Activated CD4-positive, alpha-beta T cell treated with anti-CD3 and anti-CD28 coated beads, Interleukin-2, amount 50 U/mL, for 4 hours (primary cell): Measurements from ENCODE around the gene CSNK1G2.

Experiments
- DNase-seq, 2 experiments: peaks; one replicate each; pipeline ENCODE4 v3.0.0-alpha.2; 2020

The CSNK1G2 gene

DNA sequence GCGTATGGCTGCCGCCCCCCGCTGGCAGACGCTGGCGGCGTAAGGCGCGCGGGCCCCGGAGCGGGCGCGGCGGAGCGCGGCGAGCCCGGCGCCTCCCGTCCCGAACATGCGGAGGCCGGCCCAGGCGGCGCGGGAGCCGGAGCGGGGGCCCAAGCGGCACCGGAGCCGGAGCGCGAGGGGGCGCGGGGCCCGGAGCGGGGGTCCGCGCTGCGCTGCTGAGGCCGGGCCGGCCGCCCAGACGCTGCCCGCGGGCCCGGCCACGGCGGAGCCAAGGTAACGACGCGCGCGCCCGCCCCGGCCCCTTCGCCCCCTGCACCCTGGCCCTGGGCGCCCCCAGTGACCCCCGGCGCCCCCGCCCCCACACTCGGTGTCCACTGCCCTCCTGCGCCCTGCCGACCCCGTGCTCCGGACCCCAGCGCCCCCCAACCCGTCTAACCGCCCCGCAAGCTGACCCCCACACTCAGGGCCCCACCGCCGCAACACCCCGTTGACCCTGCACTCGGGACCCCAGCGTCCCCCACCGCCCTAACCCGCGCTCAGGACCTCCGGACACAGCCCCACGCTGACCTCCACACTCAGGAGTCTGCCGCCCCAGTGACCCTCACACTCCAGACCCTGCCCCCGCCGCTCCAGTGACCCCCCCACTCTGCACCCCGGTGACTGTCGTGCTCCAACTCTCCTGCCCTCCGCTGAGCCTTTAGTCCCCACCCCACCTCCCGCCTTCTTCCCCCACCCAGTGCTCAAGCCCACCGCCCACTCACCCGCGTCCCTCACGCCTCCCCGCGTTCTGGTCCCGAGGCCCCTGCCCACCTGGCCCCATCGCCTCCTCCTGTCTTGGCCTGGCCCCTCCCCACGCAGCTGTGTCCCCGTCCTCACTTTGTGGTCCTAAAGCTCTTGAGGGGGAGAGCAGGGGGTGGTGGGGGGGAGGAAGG lies at the start of gene CSNK1G2:
CSNK1G2 (plus strand) TSS at position 27 of the 932 bp plus-strand sequence. CDS start 28,601 bp downstream, outside the sequence.
- peak in 1 of 2 experiments; percentile 31 for DNase-seq

DNA sequence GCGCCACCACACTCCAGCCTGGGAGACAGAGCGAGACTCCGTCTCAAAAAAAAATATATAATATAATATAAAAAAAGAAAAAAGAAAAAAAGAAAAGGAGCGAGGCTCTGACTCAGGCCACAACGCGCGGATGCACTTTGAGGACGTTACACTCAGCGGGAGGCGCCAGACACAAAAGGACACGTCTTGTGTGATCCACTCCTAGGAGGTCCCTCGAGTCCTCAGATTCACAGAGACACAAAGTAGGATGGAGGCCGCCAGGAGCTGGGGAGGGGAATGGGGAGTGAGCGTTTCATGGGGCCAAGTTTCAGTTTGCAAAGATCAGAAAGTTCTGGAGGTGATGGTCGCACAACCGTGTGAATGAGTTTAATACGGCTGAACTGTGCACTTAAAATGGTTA lies 47.2 kb upstream of the CSNK1G2 start:
- no peak for DNase-seq

DNA sequence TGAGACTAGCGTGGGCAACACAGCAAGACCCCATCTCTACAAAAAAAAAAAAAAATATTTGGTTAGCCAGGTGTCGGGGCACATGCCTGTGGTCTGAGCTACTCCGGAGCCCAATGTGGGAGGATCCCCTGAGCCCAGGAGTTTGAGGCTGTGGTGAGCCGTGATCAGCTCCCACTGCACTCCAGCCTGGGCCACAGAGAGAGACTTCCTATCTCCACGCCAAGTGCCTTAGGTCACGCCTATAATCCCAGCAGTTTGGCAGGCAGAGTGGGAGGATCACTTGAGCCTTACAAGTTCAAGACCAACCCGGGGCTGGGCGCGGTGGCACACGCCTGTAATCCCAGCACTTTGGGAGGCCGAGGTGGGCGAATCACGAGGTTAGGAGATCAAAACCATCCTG lies 44.5 kb upstream of the CSNK1G2 start:
- DNase-seq, result no peak

DNA sequence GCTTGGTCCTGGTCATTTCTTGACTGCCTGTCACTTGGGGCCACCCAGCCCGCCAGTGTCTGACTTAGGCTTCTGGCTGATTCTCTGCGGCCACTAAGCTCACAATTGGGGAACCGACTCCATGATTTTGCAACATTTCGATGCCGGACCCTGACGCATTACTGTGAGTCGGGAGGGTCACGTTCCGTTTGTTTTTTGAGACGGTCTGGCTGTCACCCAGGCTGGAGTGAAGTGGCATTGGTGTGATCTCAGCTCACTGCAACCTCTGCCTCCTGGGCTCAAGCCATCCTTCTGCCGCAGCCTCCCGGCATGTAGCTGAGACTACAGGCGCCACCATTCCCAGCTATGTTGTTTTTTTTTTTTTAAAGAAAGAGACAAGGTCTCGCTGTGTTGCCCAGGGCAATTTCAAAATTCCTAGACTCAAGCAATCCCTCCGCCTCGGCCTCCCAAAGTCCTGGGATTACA lies 39.0 kb upstream of the CSNK1G2 start:
- no peak for DNase-seq

DNA sequence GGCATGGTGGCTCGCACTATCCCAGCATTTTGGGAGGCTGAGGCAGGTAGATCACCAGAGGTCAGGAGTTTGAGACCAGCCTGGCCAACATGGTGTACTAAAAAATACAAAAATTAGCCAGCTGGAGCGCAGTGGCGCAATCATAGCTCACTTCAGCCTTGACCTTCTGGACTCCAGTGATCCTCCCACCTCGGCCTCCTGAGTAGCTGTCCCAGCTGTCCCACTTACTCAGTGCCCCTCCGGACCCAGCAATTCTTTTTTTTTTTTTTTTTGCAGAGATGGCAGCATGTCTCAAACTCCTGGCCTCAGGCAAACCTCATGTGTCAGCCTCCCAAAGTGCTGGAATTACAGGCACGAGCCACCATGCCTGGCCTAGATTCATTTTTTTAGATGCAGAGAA lies 38.0 kb upstream of the CSNK1G2 start:
- DNase-seq, result no peak

DNA sequence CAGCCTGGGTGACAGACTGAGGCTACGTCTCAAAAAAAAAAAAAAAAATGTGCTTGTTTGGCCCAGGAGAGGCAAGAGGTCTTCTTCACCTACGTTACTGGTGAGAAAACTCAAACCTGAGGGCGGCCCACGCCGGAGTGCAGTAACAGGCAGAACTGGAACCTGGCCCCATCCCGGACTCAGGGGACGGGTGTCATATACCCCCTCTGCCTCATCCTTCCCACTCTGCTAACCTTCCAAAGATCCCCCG lies 36.2 kb upstream of the CSNK1G2 start:
- no peak for DNase-seq

DNA sequence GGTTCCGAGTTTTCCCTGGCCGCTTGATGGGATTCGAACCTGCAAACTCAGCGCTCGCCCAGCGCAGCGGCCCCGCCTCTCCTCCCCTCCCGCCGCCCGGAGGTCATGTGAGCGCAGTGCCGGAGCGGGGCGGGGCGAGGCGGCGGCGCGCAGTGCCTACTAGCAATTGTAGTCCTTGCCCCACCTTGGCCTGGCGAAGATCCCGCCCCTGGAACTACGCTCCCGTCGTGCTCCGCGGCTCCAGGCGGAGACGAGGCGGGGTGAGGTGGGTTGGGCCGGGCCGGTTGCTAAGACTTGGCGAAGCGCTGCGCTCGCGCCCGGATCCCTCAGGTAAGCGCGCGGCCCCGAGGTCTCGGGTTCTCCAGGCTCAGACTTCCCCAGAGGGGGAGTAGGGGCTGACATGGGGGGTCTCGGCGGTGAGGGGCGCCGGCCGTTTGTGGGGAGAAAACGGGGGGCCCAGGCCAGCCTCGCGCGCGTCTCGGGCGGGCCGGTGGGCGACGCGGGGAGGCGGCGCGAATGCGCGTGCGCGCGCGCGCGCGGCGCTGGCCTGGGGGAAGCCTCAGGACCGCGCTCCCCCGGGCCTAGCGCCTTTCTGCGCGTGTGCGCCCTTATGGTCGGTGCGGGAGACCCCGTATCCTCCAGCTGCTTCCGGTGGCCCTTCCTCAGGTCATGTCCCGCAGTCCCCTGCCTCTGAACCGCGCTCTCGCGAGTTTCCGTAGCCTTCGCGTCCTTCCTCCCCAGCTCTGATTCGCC lies 35.7 kb upstream of the CSNK1G2 start, which contains the start of the genes ADAT3 and SCAMP4:
ADAT3 (plus strand) TSS at position 290 of the 753 bp plus-strand sequence. CDS start 6,649 bp downstream, outside the sequence.
SCAMP4 (plus strand) TSS at position 290 of the 753 bp plus-strand sequence. CDS start 9,621 bp downstream, outside the sequence.
- peak; percentile 98 to 99 for DNase-seq

DNA sequence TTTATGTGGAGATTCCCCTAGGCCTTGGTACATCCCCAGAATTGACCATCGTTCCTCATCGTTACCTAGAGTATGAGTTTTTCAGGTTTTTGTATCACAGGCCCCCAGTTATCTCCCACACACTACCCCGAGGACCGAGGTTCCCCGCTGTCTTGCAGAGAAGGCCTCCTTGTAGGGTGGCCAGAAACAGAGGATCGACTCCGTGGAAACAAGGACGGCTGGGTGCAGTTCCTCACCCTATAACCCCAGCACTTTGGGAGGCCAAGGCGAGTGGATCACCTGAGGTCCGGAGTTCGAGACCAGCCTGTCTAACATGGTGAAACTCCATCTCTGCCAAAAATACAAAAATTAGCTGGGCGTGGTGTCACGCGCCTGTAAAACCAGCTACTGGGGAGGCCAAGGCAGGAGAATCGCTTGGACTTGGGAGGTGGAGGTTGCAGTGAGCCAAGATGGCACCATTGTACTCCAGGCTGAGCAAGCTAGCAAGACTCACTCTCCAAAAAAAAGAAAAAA lies 35.1 kb upstream of the CSNK1G2 start:
- DNase-seq, result no peak

DNA sequence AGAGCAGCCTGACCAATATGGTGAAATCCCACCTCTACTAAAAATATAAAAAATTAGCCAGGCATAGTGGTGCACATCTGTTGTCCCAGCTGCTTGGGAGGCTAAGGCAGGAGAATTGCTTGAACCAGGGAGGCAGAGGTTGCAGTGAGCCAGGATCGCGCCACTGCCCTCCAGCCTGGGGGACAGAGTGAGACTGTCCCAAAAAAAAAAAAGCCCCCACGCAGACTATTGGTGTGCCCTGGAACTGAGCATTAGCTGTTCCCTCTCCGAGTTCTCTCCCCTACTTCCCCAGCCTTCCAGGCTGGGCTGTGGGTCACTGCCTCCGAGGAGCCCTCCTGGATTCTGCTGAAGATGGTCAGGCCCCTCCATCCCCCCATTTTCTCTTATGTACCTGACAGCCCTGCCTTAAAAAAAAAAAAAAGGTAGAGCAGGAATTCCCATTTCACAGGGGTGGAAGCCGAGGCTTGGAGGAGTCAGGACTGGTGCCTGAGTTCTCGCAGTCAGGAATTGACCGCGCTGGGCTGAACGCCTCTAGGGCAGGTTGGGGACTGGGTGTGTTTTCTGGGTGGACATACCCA lies 33.9 kb upstream of the CSNK1G2 start:
- no peak for DNase-seq

DNA sequence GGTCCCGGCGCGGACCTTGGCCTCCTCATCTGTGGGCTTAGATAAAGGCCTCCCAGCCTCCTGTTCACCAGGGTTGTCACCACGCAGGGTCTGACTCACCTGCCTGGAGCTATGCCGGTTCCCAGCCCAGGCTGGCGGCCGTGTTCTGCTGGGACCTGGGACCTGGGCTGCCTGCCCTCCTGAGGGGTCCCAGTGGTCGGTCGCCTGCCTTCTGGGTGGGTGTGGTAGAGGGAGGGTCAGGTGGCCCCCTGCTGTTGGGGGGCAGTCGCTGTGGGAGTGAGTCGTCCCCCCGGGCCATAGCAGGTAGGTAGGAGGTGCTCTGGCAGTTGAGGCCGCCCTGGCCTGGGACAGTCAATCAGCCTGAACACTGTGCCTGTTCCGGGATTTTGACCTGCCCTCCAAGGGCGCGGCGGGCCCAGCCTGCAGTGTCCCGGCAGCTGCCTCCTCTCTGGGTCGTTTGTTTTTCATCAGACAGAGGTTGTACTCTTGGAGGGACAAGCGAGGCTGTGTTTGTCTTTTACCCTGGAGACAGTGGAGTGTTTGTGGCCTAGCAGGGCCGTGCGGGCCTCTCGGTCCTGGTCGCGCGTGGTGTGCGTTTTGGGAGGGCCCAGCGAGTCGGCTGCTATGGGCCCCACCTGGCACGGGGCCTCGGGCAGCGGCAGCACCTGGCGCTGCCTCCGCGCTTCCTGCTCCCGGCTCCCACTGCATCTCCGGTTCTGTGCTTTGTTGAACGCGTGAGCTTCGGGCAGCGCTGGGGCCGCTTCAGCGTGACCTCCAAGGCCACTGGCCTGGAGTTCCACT lies 33.2 kb upstream of the CSNK1G2 start:
- DNase-seq, result no peak

DNA sequence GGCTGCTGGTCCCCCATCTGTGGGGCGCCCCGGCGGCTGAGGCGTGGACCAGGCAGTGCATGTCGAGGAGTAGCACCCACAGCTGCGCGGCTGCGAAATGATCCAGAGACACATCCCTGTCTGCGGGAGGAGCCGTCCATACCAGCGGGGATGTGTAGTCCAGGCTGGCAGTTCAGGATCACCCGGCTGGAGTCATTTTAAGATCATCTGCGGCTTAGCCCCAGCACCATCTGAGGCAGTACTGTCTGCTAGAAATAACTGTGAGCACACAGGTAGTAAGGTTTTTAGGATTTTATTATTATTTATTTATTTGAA lies 32.7 kb upstream of the CSNK1G2 start:
- DNase-seq, result no peak

DNA sequence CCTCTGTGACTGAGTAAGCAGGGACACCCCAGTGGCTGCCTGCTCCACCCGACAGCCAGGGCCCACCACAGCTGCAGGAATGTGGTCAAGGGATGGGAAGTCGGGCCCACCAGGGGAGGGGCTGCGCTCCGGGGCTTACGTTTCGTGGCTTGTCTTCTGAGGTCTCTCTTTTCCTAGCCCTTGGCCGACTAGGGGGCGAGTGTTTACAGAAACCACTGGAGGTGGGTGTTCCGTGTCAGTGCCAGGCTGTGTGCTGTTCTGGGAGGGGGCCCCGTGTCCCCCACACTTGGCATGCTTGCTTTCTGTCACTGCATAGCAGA lies 31.3 kb upstream of the CSNK1G2 start:
- DNase-seq, result no peak

DNA sequence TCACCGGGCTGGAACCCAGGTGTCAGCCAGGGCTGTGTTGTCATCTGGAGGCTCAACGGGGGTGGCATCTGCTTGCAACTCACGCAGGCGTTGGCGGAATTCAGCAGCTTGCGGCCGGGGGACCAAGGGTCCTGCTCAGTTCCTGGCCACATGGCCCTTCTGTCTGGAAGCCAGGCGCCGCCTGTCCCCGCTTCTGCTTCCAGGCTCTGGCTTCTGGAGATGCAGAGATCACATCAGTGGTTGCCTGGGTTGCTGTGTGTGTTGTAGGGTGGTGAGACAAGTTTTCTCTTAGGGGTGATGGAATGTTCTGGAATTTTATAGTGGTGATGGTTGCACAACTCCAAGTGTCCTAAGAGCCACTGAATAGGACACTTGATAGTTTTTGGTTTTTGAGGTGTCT lies 30.8 kb upstream of the CSNK1G2 start:
- DNase-seq, result no peak

DNA sequence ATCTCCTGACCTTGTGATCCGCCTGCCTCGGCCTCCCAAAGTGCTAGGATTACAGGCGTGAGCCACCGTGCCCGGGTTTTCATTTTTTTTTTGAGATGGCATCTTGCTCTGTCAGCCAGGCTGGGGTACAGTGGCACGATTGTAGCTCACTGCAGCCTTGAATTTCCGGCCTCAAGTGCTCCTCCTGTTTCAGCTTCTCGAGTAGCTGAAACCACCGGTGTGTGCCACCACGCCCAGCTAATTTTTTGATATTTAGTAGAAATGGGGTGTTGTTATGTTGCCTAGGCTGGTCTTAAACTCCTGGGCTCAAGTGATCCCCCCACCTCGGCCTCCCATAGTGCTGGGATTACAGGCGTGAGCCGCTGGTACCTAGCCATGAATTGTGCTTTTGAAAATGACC lies 29.9 kb upstream of the CSNK1G2 start:
- no peak for DNase-seq

DNA sequence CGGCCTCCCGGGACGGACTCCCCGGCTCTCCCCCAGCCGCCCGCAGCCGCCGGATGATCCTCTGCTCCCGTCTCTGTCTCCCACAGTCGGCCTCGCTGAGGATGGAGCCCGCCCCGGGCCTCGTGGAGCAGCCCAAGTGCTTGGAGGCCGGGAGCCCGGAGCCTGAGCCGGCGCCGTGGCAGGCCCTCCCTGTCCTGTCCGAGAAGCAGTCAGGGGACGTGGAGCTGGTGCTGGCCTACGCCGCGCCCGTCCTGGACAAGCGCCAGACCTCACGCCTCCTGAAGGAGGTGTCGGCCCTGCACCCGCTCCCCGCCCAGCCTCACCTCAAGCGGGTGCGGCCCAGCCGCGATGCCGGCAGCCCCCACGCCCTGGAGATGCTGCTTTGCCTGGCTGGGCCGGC lies 29.0 kb upstream of the CSNK1G2 start:
- no peak for DNase-seq

DNA sequence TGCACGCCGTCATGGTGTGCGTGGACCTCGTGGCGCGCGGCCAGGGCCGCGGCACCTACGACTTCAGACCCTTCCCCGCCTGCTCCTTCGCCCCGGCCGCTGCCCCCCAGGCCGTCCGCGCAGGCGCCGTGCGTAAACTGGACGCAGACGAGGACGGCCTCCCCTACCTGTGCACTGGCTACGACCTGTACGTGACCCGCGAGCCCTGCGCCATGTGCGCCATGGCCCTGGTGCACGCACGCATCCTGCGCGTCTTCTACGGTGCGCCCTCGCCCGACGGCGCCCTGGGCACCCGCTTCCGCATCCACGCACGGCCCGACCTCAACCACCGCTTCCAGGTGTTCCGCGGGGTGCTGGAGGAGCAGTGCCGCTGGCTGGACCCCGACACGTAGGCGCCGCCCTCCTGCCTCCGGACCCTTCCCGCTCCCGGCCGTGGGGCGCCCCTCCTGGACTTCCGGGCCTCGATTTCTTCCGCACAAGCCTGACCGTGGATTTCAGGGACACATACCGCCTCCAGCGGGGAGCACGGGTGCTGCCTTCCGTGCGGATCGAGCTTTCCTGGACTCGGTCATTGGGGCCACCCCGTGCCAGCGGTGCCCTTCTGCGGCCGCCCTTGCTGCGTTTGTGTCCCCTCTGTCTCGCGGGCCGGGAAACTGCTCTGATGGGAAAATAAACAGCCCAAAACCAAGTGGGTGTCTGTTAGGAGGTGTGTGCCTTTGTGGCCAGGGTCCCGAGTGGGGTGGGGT lies 28.0 kb upstream of the CSNK1G2 start:
- no peak for DNase-seq

DNA sequence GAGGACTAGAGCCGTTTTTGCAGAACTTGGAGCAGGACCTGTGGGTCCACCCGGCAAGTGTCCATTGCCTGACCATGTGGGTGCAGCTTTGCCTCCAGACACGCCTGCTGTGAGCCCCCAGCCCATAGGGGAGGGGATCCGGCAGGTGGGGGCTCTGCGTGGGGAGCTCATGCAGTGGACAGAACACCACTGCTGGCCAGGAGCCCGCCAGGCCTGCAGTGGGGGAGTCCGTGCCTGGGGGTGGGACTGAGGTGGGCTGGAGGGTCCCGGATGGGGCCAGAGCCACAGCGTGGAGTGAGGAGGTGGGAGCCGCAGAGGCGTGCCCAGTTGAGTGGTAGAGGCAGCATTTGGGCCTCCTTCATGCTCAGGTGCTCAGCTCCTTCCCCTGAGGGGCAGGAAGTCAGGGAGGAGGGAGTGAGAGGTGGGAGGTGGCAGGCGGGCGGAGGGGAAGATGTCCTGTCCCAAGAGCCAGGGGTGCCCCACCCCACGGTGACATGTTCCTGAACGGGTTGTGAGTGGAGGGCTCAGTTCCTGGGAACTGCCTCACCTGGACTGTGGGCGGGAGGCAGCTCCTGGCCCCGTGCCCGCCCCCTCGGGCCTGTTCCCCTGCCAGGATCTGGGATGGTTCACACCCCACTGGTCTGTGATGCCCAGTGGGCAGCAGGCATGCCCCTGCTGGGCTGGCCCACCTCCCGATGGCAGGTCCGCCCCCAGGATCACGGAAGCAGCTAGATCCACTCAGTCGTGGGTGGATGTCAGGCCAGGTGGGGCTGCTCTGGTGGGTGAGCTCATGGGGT lies 27.0 kb upstream of the CSNK1G2 start:
- no peak for DNase-seq

DNA sequence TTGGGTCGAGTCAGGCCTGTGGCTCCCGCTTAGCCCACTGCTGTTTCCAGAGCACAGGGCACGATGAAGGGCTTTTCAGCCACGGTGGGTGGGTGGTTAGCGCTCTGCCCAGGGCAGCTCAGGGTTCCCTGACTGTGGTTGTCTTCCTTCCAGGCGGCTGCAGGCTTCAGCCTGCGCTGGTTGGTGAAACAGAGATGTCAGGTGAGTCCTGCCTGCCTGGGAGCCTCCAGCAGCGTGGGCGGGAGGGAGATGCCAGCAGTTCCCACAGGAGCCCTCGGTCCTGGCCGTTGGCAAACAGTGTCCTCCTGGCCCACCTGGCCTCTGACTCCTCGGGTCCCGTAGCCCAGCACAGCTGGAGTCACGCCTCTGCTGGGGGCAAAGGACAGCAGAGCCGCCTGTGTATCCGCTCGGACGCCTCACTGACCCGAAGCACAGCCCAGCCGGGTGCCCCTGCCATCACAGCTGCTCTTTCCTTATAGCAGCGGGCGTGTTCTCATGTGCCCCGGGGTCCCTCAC lies 26.1 kb upstream of the CSNK1G2 start:
- DNase-seq, result no peak

DNA sequence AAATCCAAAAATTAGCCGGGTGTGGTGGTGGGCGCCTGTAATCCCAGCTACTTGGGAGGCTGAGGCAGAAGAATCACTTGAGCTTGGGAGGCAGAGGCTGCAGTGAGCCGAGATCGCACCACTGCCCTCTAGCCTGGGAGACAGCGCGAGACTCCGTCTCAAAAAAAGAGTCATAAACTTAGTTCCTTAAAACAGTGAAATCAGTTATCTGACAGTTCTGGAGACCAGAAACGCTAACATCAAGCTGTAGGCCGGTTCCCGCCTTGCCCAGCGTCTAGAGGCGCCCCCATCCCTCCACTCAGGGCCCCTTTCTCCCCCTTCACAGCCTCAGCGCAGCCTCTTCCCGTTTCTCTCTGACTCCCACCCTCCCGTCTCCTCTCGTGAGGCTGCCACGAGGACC lies 23.8 kb upstream of the CSNK1G2 start:
- DNase-seq, result no peak

DNA sequence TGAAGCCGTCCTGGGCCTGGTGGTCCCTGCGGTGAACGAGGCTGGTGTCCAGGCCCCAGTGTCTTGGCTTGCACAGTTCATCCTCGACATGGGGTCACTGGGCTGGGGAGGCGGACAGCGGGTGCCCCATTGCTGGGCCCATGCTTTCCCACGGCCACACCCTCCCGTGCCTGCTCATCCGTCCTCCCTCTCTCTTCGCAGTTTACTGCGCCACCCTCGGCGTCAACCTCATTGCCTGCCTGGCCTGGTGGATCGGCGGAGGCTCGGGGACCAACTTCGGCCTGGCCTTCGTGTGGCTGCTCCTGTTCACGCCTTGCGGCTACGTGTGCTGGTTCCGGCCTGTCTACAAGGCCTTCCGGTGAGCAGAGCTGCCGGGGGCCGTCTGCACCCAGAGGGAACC lies 23.0 kb upstream of the CSNK1G2 start:
- no peak for DNase-seq

DNA sequence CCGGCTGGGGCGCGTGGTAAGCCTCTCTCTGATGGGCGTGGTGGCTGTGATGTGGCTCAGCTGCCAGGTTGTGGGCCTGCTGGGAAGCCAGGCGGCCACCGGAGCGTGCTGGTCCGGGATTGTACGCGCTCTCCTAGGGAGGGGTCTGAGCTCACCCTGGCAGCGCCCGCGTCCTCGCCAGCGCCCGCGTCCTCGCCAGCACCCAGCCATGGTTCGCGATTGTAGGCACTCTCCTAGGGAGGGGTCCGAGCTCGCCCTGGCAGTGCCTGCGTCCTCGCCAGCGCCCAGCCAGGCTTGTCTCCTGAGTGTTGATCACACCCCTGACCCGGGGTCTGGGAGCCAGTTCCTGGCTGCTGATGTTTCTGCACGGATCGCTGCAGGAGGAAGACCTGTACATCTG lies 22.0 kb upstream of the CSNK1G2 start:
- no peak for DNase-seq
